GM04503 (cell line): ENCODE data around the gene CXCL16.
"Not testable (repeated sequence)": the region's sequence is repeated elsewhere in the genome, so short reads cannot be mapped to it uniquely, and the experiment has no call there.

Experiments used
- DNase-seq: peaks from one replicate; pipeline ENCODE4 v3.0.0-alpha.2; 2012; ENCODE audit warnings: low read depth

The CXCL16 gene

DNA sequence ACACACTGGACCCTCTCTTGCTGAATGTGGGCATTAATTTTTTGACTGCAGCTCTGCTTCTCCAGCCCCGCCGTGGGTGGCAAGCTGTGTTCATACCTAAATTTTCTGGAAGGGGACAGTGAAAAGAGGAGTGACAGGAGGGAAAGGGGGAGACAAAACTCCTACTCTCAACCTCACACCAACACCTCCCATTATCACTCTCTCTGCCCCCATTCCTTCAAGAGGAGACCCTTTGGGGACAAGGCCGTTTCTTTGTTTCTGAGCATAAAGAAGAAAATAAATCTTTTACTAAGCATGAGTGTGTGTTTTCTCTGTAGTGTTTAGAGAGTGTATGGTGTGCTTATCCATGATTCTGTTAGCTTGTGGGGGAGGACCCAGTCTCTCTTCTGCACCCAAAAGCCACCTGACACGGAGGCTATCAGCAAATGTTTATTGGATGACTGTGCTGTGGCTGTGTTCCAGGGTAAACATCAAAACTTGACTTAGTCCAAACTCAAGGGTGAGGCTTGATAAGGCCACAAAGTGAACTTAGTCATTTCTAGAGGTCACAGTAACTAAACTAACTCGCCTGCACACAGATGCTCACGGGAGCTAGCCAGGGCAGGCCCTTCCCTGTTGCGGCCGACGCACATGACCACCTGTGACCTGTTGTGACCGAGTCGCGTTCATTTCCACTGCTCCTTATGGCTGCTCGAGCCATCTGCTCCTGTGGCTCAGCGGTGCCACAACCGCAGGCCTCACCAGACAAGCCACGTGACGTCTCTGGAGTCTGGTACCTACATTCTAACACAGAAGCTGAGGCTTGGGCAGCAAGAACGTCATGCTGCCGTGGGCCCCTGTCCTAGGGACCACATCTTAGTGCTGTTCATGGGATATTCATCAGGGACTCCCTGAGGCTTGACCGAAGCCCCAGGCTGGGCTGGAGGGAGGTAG is 18.3 kb downstream of the CXCL16 start:
- no peak for DNase-seq

DNA sequence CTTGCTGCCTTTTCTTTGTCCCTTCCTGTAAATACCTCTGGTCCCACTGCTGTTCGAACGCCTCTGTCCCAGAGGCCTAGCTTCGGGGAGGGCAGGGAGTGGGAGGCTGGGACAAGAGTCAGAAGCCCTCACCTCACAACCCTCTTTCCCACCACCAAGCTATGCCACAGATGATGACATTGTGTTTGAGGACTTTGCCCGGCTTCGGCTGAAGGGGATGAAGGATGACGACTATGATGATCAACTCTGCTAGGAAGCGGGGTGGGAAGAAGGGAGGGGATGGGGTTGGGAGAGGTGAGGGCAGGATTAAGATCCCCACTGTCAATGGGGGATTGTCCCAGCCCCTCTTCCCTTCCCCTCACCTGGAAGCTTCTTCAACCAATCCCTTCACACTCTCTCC is 18.9 kb downstream of the CXCL16 start:
- no peak for DNase-seq

DNA sequence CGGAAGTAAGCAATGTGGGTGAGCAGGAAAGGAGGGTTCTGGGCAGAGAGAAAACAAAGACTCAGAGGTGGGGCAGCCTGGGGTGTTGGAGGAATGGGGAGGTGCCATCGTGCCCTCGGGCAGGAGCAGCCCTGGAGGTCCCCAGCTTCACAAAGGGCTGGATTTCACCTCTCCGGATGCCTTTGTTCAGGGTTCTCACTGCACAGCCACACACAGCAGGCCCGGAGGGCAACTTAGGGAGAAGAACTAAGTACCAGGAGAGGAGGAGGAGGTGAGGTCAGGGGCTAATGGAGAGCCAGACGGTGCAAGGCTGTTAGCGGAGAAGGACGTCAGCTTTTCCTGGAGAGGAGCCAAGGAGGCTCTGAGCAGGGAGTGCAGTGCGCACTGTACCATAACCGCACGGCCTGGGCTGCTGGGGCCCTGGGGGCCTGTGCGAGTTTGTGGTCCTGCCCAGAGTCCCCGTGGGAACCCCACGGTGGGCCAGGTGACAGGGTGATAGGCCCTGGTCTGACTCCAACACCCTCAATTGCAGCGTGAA is 20.0 kb downstream of the CXCL16 start:
- DNase-seq = no peak

GRCh38 chr17:4719146-4719545 is 20.6 kb downstream of the CXCL16 start:
- DNase-seq = no peak

DNA sequence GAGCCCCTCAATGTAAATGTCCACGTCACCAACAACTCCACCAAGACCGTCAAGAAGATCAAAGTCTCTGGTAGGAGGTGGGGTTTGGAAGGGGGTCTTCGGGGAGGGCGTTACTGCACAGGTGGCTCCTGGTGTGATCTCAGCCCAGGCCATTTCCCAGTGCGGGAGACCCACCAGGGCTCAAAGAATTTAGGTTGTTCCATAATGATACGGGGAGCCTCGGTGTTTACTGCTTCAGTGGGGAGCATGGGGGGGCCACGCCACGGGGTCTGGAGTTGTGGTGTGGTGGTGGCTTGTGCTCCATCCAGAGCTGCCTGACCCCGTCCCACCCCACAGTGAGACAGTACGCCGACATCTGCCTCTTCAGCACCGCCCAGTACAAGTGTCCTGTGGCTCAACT is 21.5 kb downstream of the CXCL16 start:
- DNase-seq = no peak

- DNase-seq = no peak
These were observed 21.9 kb downstream of the CXCL16 start for GRCh38 chr17:4717791-4718190.

GRCh38 chr17:4716081-4716480 is 23.6 kb downstream of the CXCL16 start:
- no peak for DNase-seq

GRCh38 chr17:4715063-4715744 is 24.5 kb downstream of the CXCL16 start:
- no peak for DNase-seq

DNA sequence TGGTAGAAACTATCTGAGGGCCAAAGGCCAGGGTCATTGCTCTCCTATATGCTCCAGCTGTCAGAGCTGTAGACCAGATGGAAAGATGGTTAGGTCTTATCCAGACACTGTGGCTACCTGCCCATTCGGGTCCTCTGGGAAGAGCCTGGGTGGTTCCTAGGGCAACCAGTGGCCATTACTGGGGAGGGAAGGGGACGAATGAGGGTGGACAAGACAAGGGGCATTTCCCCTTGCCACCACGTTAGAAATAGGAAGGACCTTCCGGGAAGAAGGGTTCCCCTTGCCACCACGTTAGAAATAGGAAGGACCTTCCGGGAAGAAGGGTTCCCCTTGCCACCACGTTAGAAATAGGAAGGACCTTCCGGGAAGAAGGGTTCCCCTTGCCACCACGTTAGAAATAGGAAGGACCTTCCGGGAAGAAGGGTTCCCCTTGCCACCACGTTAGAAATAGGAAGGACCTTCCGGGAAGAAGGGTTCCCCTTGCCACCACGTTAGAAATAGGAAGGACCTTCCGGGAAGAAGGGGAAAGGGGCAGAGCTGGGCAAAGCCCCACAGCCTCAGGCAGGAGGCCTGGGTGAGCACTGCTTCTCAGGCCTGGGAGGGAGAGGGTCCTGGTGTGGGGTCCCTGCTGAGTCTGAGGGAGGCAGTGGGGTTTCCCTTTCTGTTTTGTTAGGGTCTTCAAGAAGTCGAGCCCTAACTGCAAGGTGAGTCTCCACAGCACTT is 25.2 kb downstream of the CXCL16 start:
- DNase-seq = not testable (repeated sequence)

- no peak for DNase-seq
These were observed 27.2 kb downstream of the CXCL16 start for GRCh38 chr17:4712526-4712925.

GRCh38 chr17:4711661-4712181 is 28.0 kb downstream of the CXCL16 start:
- no peak for DNase-seq

DNA sequence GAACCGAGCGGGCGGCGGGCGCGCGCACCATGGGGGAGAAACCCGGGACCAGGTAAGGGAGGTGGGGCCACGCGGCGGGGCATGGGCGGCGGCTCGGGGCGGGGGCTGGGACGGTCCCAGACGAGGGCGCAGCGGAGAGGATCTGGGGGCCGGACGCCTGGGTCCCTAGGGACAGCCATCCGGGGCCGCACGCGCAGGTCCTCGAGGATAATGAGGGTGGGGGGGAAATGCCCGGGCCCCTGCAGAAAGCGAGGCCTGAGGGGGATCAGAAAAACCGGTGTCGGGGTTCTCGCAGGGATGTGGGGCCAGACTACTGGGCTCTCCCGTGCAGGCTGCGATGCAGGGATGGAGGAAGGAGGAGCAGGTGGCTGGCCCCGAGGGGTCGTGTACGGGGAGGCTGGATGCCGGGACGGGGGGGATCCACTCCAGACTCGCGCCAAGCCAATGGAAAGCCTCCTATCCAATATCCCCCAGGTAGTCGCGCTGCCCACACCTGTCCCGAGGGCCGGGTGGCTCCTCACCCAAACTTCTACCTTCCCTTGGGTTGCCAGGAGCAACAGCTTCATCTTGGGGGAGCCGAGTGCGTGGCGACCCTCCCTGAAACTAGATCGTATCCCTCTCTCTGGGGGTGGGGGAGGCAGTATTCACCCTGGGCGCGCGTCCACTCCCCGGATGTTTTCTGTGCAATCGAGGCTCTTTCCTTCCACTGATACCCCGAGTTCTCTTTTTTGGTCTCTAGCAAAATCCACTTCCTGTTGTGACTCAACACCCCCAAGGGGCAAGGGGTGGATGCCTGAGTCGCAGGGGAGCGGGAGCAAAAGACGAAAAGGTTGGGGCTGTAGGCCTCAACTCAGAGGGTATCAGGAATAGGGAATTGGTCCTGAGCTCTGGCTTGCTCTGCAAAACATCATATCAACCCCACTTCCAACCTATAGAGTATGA is 28.8 kb downstream of the CXCL16 start:
- DNase-seq = no peak

GRCh38 chr17:4709794-4710692 is 29.7 kb downstream of the CXCL16 start, which contains the start of gene ARRB2:
ARRB2 (plus strand) TSS chr17:4710632; CDS start chr17:4710722, 90 bp downstream.
- peak; percentile 75 for DNase-seq

DNA sequence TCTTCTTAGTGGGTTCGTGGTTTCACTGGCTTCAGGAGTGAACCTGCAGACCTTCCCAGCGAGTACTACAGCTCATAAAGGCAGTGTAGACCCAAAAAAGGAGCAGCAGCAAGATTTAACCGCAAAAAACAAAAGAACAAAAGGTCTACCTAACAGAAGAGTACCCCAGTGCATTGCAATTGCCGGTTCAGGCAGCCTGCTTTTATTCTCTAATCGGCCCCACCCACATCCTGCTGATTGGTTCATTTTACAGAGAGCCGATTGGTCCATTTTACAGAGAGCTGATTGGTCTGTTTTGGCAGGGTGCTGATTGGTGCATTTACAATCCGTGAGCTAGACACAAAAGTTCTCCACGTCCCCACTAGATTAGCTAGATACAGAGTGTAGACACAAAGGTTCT is 31.3 kb downstream of the CXCL16 start:
- DNase-seq = no peak

GRCh38 chr17:4706121-4706520 is 33.6 kb downstream of the CXCL16 start:
- DNase-seq = no peak

GRCh38 chr17:4704991-4705390 is 34.7 kb downstream of the CXCL16 start:
- no peak for DNase-seq

DNA sequence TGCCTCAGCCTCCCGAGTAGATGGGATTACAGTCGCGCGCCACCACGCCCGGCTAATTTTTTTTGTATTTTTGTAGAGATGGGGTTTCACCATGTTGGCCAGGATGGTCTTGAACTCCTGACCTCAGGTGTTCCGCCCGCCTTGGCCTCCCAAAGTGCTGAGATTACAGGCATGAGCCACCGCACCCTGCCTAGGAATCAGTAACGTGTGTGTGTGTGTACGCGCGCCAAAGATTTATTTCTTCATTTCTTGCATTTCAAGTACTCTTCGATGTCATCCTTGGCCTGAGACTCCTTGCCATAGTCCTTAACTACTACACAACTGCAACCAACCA is 35.2 kb downstream of the CXCL16 start:
- not testable (repeated sequence) for DNase-seq

DNA sequence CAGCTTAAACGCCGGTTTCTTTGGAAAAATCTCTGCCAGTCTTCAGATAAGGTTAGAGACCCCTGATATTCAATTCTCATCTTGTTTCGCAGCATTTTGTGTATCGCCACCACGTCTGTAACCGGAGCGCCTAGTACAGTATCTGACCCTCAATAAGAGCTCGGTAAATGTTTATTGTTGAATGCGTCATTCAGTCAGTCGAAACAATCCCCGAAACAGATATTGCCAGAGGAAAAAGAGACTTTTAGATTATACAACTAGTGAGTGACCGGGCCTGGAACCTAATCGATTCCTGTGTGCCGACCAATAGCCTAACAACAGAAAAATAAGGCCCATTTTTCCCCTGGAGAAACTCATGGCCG is 36.4 kb downstream of the CXCL16 start:
- DNase-seq = no peak

- DNase-seq = no peak
These were observed 38.6 kb downstream of the CXCL16 start for GRCh38 chr17:4701116-4701515.
